GM06990 (cell line): ENCODE results near the gene SPTLC2.

ENCODE experiments used
- DNase-seq: peaks from one replicate; pipeline ENCODE4 v3.0.0-alpha.2; 2011; ENCODE audit not compliant: insufficient read length; ENCODE audit errors: extremely low read depth
- H3K27me3 ChIP-seq: replicated peaks from 2 replicates; pipeline ENCODE4 v1.6.0; 2011; ENCODE audit warnings: low read length; ENCODE audit not compliant: control insufficient read depth, insufficient read depth
- H3K36me3 ChIP-seq: 2 replicates; pipeline ENCODE4 v1.5.1; 2011; ENCODE audit warnings: low read length; ENCODE audit not compliant: control insufficient read depth, insufficient read depth
- H3K4me3 ChIP-seq: replicated peaks from 2 replicates; pipeline ENCODE4 v1.5.1; 2011; ENCODE audit warnings: low read depth, mild to moderate bottlenecking, control low read depth, low read length
- TF ChIP-seq, protein P1 (sequence below): IDR thresholded peaks from 2 replicates; pipeline ENCODE4 v1.5.1; 2011; ENCODE audit warnings: low read length, control low read depth, mild to moderate bottlenecking, inconsistent platforms; ENCODE audit not compliant: insufficient read depth, poor library complexity, severe bottlenecking

Gene SPTLC2

DNA sequence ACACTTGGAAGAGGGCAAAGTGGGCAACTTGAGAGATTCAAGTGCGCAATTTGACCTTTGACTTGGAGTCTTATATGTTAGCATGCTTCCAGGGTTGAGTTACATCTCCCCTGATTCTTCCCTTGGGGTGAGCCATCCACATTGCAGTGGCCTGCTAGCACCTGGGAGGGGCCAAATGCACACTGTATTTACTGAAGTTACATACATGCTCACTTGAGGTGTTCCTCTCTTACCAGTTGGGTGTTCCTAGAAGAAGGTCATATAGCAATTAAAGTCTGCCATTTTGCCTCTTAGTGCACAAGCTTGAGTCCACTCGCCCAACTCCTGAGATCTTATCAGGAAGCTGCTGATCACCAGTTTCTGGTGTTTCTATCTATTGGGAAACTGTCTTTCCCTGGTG, 13.7 kb upstream of the SPTLC2 start:
- Histone ChIP-seq H3K27me3 (no peaks in the 10 kb centered on the region), H3K4me3 (no peak overlapping the region), H3K36me3 (no peaks in the 10 kb centered on the region)
- DNase-seq: no peak
- TF ChIP-seq, protein P1, sequence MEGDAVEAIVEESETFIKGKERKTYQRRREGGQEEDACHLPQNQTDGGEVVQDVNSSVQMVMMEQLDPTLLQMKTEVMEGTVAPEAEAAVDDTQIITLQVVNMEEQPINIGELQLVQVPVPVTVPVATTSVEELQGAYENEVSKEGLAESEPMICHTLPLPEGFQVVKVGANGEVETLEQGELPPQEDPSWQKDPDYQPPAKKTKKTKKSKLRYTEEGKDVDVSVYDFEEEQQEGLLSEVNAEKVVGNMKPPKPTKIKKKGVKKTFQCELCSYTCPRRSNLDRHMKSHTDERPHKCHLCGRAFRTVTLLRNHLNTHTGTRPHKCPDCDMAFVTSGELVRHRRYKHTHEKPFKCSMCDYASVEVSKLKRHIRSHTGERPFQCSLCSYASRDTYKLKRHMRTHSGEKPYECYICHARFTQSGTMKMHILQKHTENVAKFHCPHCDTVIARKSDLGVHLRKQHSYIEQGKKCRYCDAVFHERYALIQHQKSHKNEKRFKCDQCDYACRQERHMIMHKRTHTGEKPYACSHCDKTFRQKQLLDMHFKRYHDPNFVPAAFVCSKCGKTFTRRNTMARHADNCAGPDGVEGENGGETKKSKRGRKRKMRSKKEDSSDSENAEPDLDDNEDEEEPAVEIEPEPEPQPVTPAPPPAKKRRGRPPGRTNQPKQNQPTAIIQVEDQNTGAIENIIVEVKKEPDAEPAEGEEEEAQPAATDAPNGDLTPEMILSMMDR: no peak

DNA sequence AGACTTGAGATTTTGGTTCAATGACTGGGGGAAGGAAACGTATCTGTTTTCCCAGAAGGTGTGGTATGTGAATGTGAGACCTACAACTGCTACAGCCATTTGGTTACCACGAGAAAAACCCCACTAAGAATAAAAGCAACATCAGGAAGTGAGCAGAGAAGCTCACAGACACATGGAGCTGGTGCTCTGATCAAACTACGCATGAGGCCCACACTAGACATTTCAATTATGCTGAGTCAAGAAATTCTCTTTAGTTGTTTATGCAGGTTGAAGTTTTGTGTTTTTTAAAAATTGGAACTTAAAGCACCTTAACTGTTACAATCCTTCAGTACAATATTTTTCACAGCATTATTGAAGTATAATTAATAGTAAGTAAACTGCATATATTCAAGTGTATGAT, 8.9 kb upstream of the SPTLC2 start:
- TF ChIP-seq, protein P1: no peak
- Histone ChIP-seq H3K36me3 (no peaks in the 10 kb centered on the region), H3K4me3 (no peak overlapping the region), H3K27me3 (no peaks in the 10 kb centered on the region)
- no peak for DNase-seq

DNA sequence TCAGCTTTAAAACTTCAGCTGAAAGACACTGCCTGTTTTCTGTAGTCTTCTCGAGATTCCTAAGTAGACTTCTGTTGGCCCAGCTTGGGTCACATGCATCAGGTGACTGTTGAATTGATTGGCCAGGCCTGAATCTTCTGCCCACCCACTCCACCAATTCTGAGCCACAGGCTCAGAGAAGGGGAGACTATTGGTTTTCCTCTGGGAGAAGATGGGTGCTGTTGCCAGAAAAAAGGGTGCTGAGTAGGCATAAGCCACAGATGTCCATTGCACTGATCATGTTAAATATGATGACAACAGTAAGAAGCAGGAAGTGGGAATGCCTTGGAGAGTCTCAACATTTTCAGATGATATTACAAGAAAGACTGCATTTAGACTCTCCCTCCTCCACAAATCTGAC, 6.8 kb upstream of the SPTLC2 start:
- DNase-seq: no peak
- TF ChIP-seq, protein P1: no peak
- Histone ChIP-seq H3K4me3 (no peak overlapping the region), H3K27me3 (no peaks in the 10 kb centered on the region), H3K36me3 (no peaks in the 10 kb centered on the region)

DNA sequence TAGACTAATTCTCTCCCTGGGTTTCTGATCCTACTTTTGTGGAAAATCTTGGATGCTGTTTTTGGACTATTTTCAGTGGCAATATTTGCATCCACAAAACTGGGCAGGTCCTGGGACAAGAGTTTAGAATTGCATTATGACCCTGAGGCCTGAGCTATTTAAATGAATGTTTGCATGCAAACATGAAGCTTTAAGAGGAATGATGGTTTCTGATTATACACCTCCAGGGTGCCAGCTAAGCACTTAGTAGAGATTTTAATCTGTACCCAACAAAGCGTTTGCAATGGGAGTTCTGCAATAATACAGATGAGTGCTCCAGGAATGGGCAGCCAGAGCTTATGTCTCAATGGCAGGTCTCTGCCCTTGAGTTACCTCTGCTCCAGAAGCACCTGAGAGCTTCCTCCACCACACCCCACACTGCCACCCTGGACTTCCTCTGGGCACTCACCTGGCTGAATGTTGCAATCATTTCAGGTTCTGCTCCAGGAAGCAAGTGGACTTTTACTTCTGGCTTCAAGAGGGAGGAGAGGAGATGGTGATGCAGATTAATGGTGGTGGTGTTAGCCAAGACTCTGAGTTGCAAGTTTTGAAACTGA, 6.0 kb upstream of the SPTLC2 start:
- no peak overlapping the region for H3K4me3 ChIP-seq

DNA sequence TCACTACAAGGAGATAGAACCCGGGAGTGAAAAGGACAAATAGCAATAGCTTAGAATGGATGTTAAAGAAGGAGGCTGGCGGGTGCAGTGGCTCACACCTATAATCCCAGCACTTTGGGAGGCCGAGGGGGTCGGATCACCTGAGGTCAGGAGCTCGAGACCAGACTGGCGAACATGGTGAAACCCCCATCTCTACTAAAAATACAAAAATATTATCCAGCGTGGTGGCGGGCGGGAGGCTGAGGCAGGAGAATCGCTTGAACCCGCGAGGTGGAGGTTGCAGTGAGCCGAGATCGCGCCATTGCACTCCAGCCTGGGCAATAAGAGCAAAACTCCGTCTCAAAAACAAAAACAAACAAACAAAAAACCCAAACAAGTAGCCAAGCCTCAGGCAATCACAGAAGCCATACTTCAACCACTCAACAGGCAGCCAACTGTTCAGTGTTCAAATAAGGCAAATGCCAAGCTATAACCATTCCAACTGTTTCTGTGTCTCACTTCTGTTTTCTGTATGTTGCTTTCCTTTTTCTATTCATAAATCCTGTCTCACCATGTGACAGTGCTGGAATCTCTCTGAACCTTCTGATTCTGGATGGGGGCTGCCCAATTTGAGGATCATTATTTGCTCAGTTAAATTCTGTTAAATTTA, 3.9 kb upstream of the SPTLC2 start:
- H3K27me3 ChIP-seq: no peaks in the 10 kb centered on the region
- TF ChIP-seq, protein P1: no peak
- DNase-seq: no peak
- H3K4me3 ChIP-seq: no peak overlapping the region
- H3K36me3 ChIP-seq: no peaks in the 10 kb centered on the region

More for the DNA sequence above, 6.0 kb upstream of the SPTLC2 start:
- no peaks in the 10 kb centered on the region for H3K27me3 ChIP-seq
- TF ChIP-seq, protein P1: no peak
- no peak for DNase-seq
- no peaks in the 10 kb centered on the region for H3K36me3 ChIP-seq

DNA sequence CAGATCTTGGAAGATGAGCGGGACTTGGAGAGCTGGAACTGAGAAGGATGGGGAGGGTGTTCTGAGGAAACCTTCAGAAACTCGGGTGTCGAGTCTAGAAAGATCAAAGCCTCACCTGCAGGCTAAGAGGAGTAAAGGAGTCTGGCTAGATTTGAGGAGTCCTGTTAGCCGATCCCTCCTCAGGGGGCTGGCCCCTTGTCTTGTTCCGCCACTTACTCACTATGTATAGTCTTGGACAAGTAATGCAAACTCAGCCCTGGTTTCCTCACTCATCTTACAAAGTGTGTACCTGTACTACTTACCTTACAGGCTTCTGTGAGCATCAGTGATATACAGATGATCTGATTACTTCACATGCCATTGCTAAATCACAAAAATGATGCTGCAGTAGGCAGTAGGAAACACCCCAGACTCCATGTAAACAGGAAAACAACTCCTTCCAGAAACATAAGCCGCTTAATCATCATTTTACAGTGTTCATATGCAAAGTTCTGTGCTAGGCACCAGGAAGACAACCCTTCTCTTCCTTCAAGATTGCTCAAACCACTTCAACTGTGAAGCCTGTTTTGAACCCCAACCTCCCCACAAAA, 2.0 kb upstream of the SPTLC2 start:
- Histone ChIP-seq H3K4me3 (no peak overlapping the region), H3K27me3 (no peaks in the 10 kb centered on the region), H3K36me3 (no peaks in the 10 kb centered on the region)
- TF ChIP-seq, protein P1: no peak
- DNase-seq: no peak
